DMS53 (cell line): ENCODE results near the gene MCM3.

Experiments
- DNase-seq: peaks from one replicate; lab custom pipeline; 2025; lab: John Stamatoyannopoulos, UW

Gene MCM3

GRCh38 chr6:52284460-52285176 is at the start of gene MCM3:
MCM3 (minus strand) TSS chr6:52284742; CDS start chr6:52284674, 68 bp downstream.
- DNase-seq: peak; percentile 100

GRCh38 chr6:52333840-52334200 is 49.3 kb upstream of the MCM3 start:
- no peak for DNase-seq

- DNase-seq: no peak
These were observed 47.4 kb upstream of the MCM3 start for GRCh38 chr6:52331793-52332457.

- no peak for DNase-seq
These were observed 45.9 kb upstream of the MCM3 start for GRCh38 chr6:52330470-52330869.

GRCh38 chr6:52328729-52329128 is 44.2 kb upstream of the MCM3 start:
- peak; percentile 37 for DNase-seq

GRCh38 chr6:52328303-52328662 is 43.7 kb upstream of the MCM3 start:
- peak; percentile 27 for DNase-seq

GRCh38 chr6:52326540-52327364 is 42.2 kb upstream of the MCM3 start:
- DNase-seq: no peak

- no peak for DNase-seq
These were observed 41.3 kb upstream of the MCM3 start for GRCh38 chr6:52325695-52326471.

GRCh38 chr6:52324189-52324588 is 39.6 kb upstream of the MCM3 start:
- no peak for DNase-seq

GRCh38 chr6:52317841-52318581 is 33.5 kb upstream of the MCM3 start:
- DNase-seq: peak; percentile 48

- DNase-seq: no peak
These were observed 32.7 kb upstream of the MCM3 start for GRCh38 chr6:52317211-52317610.

GRCh38 chr6:52314752-52315151 is 30.2 kb upstream of the MCM3 start:
- no peak for DNase-seq

- no peak for DNase-seq
These were observed 27.9 kb upstream of the MCM3 start for GRCh38 chr6:52312461-52312860.

GRCh38 chr6:52310932-52311331 is 26.4 kb upstream of the MCM3 start:
- DNase-seq: no peak

- DNase-seq: no peak
These were observed 23.4 kb upstream of the MCM3 start for GRCh38 chr6:52307900-52308372.

- DNase-seq: no peak
These were observed 22.7 kb upstream of the MCM3 start for GRCh38 chr6:52306972-52307870.

GRCh38 chr6:52305948-52306767 is 21.6 kb upstream of the MCM3 start:
- no peak for DNase-seq

- DNase-seq: no peak
These were observed 20.9 kb upstream of the MCM3 start for GRCh38 chr6:52305411-52305810.

GRCh38 chr6:52304983-52305390 is 20.4 kb upstream of the MCM3 start:
- DNase-seq: no peak
